ENCODE data around the gene SPATS2.
"Not testable (repeated sequence)": the region's sequence is repeated elsewhere in the genome, so short reads cannot be mapped to it uniquely, and the experiment has no call there.

SPATS2 gene

GRCh38 chr12:49330631-49331379, 36.5 kb upstream of the SPATS2 start:
- H3K27ac ChIP-seq (ENCODE audit: low read depth, low read length): no peak overlapping the region

GRCh38 chr12:49331380-49332222, 35.7 kb upstream of the SPATS2 start:
- no peak overlapping the region for H2AFZ ChIP-seq (ENCODE audit: low read length, unreplicated experiment)
- no peak overlapping the region for H3K27ac ChIP-seq (ENCODE audit: low read depth, low read length)
- no peaks in the 10 kb centered on the region for H3K4me1 ChIP-seq (ENCODE audit: control insufficient read depth, insufficient read depth, low read length, unreplicated experiment)
- H3K4me3 ChIP-seq (ENCODE audit: low read depth, low read length): no peak overlapping the region
- H3K36me3 ChIP-seq (ENCODE audit: insufficient read depth, low read length): no peaks in the 10 kb centered on the region
- peaks cover 17% of the 10 kb centered on the region for H3K27me3 ChIP-seq (ENCODE audit: insufficient read depth, low read length)
- H3K79me2 ChIP-seq (ENCODE audit: control insufficient read depth, insufficient read depth, low read length, unreplicated experiment): no peaks in the 10 kb centered on the region

More at GRCh38 chr12:49330631-49331379, 36.5 kb upstream of the SPATS2 start:
- Histone ChIP-seq H2AFZ (ENCODE audit: low read length, unreplicated experiment) (no peak overlapping the region), H3K36me3 (ENCODE audit: insufficient read depth, low read length) (no peaks in the 10 kb centered on the region), H3K79me2 (ENCODE audit: control insufficient read depth, insufficient read depth, low read length, unreplicated experiment) (no peaks in the 10 kb centered on the region), H3K27me3 (ENCODE audit: insufficient read depth, low read length) (peaks cover 9% of the 10 kb centered on the region), H3K4me1 (ENCODE audit: control insufficient read depth, insufficient read depth, low read length, unreplicated experiment) (no peaks in the 10 kb centered on the region), H3K4me3 (ENCODE audit: low read depth, low read length) (no peak overlapping the region)

DNA sequence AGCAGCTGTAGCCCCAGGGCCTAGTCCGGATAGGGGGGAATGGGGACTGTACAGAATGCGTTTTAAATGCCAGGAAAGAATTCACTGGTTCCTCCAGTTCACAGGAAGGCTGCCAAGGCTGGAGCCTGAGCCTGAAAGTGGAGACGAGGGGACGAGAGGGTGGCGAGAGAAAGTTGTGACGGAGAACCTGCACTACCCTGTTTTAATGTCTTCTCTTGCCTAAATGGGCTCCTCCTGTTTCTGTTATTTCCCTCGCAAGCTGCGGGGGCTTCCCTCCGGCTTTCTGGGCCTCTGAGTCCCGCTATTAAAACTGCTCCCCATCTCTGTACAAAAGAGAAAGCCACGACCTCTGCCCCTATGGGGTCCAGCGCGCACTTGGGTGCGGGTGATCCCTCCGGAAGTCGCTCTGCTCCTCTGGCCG, 34.8 kb upstream of the SPATS2 start:
- H3K27me3 ChIP-seq (ENCODE audit: insufficient read depth, low read length): peaks cover 21% of the 10 kb centered on the region
- no peaks in the 10 kb centered on the region for H3K4me1 ChIP-seq (ENCODE audit: control insufficient read depth, insufficient read depth, low read length, unreplicated experiment)
- no peaks in the 10 kb centered on the region for H3K79me2 ChIP-seq (ENCODE audit: control insufficient read depth, insufficient read depth, low read length, unreplicated experiment)
- no peaks in the 10 kb centered on the region for H3K36me3 ChIP-seq (ENCODE audit: insufficient read depth, low read length)
- H2AFZ ChIP-seq (ENCODE audit: low read length, unreplicated experiment): no peak overlapping the region
- no peak overlapping the region for H3K4me3 ChIP-seq (ENCODE audit: low read depth, low read length)
- H3K27ac ChIP-seq (ENCODE audit: low read depth, low read length): no peak overlapping the region

DNA sequence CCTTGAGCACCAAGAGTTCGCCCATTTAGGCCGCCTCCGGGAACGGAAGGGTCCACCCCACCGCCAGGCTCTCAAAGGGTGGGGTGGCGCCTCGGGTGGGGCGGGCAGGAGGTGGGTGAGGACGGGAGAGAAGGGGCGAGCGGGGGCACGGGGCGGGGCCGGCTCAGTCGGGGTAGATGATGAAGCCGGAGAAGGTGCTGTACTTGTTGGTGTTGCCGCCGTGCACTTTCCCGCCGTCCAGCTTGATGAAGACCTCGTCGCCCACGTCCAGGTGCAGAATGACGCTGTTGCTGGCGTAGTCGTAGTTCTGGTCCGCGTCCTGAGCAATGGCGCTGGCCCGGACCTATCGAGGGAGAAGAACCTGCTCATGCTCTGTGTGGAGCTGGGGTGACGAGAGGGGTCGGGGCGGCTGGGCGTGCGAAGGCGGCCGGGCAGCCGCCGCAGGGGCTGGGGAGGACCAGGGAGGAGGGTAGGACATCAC, 34.3 kb upstream of the SPATS2 start:
- Histone ChIP-seq H2AFZ (ENCODE audit: low read length, unreplicated experiment) (no peak overlapping the region), H3K4me3 (ENCODE audit: low read depth, low read length) (no peak overlapping the region), H3K27me3 (ENCODE audit: insufficient read depth, low read length) (peaks cover 25% of the 10 kb centered on the region), H3K36me3 (ENCODE audit: insufficient read depth, low read length) (no peaks in the 10 kb centered on the region), H3K79me2 (ENCODE audit: control insufficient read depth, insufficient read depth, low read length, unreplicated experiment) (no peaks in the 10 kb centered on the region), H3K4me1 (ENCODE audit: control insufficient read depth, insufficient read depth, low read length, unreplicated experiment) (no peaks in the 10 kb centered on the region), H3K27ac (ENCODE audit: low read depth, low read length) (no peak overlapping the region)

- not testable (repeated sequence) for H3K27ac ChIP-seq (ENCODE audit: low read depth, low read length); H3K4me3 ChIP-seq (ENCODE audit: low read depth, low read length); H3K79me2 ChIP-seq (ENCODE audit: control insufficient read depth, insufficient read depth, low read length, unreplicated experiment); H2AFZ ChIP-seq (ENCODE audit: low read length, unreplicated experiment); H3K36me3 ChIP-seq (ENCODE audit: insufficient read depth, low read length); H3K4me1 ChIP-seq (ENCODE audit: control insufficient read depth, insufficient read depth, low read length, unreplicated experiment)
- H3K27me3 ChIP-seq (ENCODE audit: insufficient read depth, low read length): peaks cover 25% of the 10 kb centered on the region
Observed at GRCh38 chr12:49333778-49334177, 33.5 kb upstream of the SPATS2 start.

DNA sequence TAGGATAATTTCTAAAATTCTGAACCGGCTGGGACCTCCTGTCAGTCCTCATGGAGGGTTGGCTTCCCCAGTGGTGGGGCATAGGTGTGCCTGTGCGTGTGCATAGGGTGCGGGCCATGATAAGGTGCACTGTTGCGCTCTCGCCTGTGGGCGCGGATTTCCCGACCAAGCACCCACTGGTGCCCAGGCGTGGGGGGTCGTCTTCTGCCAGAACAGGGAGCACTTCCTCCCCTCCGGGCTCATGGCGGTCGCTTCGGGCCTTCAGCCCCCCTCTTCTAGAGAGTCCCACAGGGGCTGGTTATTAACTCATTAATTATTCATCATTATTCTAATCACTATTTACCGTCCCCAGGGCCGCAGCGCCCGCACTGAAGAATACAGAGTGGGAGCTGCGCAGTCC, 33.0 kb upstream of the SPATS2 start:
- Histone ChIP-seq H3K4me3 (ENCODE audit: low read depth, low read length) (no peak overlapping the region), H3K27me3 (ENCODE audit: insufficient read depth, low read length) (peaks cover 25% of the 10 kb centered on the region), H3K4me1 (ENCODE audit: control insufficient read depth, insufficient read depth, low read length, unreplicated experiment) (no peaks in the 10 kb centered on the region), H3K27ac (ENCODE audit: low read depth, low read length) (no peak overlapping the region), H3K79me2 (ENCODE audit: control insufficient read depth, insufficient read depth, low read length, unreplicated experiment) (no peaks in the 10 kb centered on the region), H2AFZ (ENCODE audit: low read length, unreplicated experiment) (no peak overlapping the region), H3K36me3 (ENCODE audit: insufficient read depth, low read length) (no peaks in the 10 kb centered on the region)

DNA sequence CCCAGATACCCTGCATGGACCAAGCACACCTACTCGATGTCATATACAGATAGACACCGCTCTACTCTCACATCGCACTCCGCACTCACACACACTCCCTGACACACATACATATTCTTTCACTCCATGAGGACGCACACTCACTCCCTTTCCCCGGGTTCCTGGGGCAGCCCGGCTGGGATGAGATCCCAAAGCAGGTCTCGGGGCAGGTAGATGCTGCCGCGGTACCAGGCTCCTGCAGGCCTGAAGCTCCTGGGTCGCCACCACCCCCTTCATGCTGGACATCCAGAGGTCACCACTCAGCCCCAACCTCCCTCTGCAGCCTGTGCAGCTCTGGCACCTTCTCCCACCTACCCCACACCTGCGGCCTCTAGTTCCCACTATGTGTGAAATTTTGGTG, 32.6 kb upstream of the SPATS2 start:
- Histone ChIP-seq H2AFZ (ENCODE audit: low read length, unreplicated experiment) (no peak overlapping the region), H3K27ac (ENCODE audit: low read depth, low read length) (no peak overlapping the region), H3K27me3 (ENCODE audit: insufficient read depth, low read length) (peaks cover 25% of the 10 kb centered on the region), H3K79me2 (ENCODE audit: control insufficient read depth, insufficient read depth, low read length, unreplicated experiment) (no peaks in the 10 kb centered on the region), H3K4me1 (ENCODE audit: control insufficient read depth, insufficient read depth, low read length, unreplicated experiment) (no peaks in the 10 kb centered on the region), H3K36me3 (ENCODE audit: insufficient read depth, low read length) (no peaks in the 10 kb centered on the region), H3K4me3 (ENCODE audit: low read depth, low read length) (no peak overlapping the region)

DNA sequence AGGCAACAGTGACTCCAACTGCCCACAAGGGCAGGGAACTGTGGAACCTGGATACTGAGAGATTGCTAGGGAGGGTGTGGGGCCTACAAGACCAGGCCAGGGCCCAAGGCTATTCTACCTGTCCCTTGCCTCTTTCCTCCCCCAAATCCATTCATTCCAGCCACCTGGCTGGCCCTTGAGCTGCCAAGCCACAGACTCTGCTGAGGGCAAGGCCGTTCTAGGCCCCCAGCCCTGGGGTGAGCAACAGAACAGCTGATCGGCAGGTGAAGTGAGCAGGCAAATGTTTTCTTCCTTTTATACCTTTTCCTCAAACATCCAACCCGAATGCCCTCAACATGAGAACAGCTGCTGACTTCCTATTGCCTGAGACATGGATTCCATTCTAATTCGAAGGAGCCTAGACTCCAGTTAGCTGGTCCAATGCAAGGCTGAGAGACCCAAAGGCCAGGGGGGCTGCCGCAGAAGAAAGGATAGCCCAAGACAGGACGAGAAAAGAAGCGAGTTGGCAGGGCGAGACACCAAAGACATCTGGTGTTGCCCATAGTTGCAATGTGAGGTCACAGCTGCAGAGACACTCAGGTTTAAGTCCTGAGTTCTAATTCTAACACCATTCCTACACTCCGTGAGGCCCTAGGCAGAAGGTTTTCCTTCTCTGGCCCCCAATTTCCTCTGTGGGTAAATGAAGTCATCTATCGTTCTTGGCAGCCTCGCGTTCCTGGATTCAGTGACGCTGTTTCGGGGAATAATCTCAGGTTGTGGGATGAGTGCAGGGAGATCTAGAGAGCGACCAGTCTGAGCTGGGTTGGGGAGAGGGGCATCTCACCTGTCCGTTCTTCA, 31.9 kb upstream of the SPATS2 start:
- H3K4me1 ChIP-seq (ENCODE audit: control insufficient read depth, insufficient read depth, low read length, unreplicated experiment): no peaks in the 10 kb centered on the region
- no peak overlapping the region for H3K27ac ChIP-seq (ENCODE audit: low read depth, low read length)
- H3K79me2 ChIP-seq (ENCODE audit: control insufficient read depth, insufficient read depth, low read length, unreplicated experiment): no peaks in the 10 kb centered on the region
- no peaks in the 10 kb centered on the region for H3K36me3 ChIP-seq (ENCODE audit: insufficient read depth, low read length)
- H3K4me3 ChIP-seq (ENCODE audit: low read depth, low read length): no peak overlapping the region
- peaks cover 29% of the 10 kb centered on the region for H3K27me3 ChIP-seq (ENCODE audit: insufficient read depth, low read length)
- H2AFZ ChIP-seq (ENCODE audit: low read length, unreplicated experiment): no peak overlapping the region

DNA sequence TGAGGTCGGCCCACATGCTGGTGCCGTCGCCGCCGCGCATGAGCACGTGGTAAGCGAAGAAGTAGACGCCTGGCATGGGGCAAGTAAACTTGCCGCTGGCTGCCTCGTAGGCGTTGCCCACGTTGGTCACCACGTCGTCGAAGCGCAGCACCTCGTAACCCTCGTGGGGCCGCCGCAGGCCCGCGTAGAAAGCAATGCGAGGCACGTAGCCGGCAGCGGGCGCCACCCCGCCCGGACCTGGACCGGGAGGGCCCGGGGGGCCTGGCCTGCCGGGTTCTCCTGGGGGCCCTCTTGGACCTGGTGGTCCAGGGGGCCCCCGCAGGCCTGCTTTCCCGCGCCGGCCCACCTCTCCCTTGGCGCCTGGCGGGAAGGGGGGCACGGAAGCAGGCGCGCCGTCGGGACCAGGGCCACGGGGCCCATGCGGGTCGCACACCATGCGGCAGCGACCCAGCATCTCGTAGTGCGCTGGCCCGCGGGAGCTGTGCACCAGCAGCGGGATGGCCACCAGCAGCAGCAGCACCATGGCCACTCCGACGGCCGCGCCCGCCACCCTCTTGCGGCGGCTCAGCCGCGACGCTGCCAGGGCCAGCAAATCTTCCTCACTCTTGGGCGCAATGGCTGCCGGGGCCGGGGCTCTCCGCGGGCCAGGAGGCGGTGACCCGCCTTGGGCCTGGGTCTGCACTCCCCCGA, 31.2 kb upstream of the SPATS2 start:
- no peaks in the 10 kb centered on the region for H3K79me2 ChIP-seq (ENCODE audit: control insufficient read depth, insufficient read depth, low read length, unreplicated experiment)
- H3K27me3 ChIP-seq (ENCODE audit: insufficient read depth, low read length): peaks cover 36% of the 10 kb centered on the region
- H3K36me3 ChIP-seq (ENCODE audit: insufficient read depth, low read length): no peaks in the 10 kb centered on the region
- H3K27ac ChIP-seq (ENCODE audit: low read depth, low read length): no peak overlapping the region
- no peaks in the 10 kb centered on the region for H3K4me1 ChIP-seq (ENCODE audit: control insufficient read depth, insufficient read depth, low read length, unreplicated experiment)
- H2AFZ ChIP-seq (ENCODE audit: low read length, unreplicated experiment): no peak overlapping the region
- peak overlapping the region; percentile 55 for H3K4me3 ChIP-seq (ENCODE audit: low read depth, low read length)

Data from ACC112 (cell line).